Endometrial microvascular endothelial cells (primary cell): Measurements from ENCODE around the gene CTIF. TPM values are rescaled to one million over a fixed set of nuclear protein-coding genes. Genes with fewer than 3 reads are reported as not detected.
"Not testable (repeated sequence)": the region's sequence is repeated elsewhere in the genome, so short reads cannot be mapped to it uniquely, and the experiment has no call there.

ENCODE experiments used
- in situ Hi-C: cut with HindIII; loops from 2 replicates; pipeline ENCODE4 v1.10.0; 2017; ENCODE audit warnings: low sequenced_read_pairs, low pct_unique_long_range_greater_than_20kb; ENCODE audit errors: inconsistent ontology term
- total RNA-seq: library from RNA; depleted of rRNA; stranded (reverse); fragments of >200 nt; gene quantifications from one replicate; pipeline ENCODE4 v1.2.3, GENCODE V29; 2015; ENCODE audit errors: inconsistent ontology term

The CTIF gene
- total RNA-seq, 1 donor from 2014 or later = 13.2 TPM

- in situ Hi-C loops = no loop called here
Measured at GRCh38 chr18:48706731-48707130, 167.9 kb downstream of the CTIF start.

GRCh38 chr18:48707636-48708296 is 168.9 kb downstream of the CTIF start:
- in situ Hi-C loops = no loop called here

GRCh38 chr18:48708807-48709206 is 170.0 kb downstream of the CTIF start:
- in situ Hi-C loops = no loop called here

GRCh38 chr18:48709371-48710062 is 170.7 kb downstream of the CTIF start:
- in situ Hi-C loops = no loop called here

- in situ Hi-C loops = no loop called here
Measured at GRCh38 chr18:48711651-48712486, 173.0 kb downstream of the CTIF start.

GRCh38 chr18:48713309-48713708 is 174.5 kb downstream of the CTIF start:
- in situ Hi-C loops = no loop called here

- in situ Hi-C loops = no loop called here
Measured at GRCh38 chr18:48714873-48715272, 176.0 kb downstream of the CTIF start.

GRCh38 chr18:48715711-48716361 is 177.0 kb downstream of the CTIF start:
- in situ Hi-C loops = no loop called here

- in situ Hi-C loops = not testable (repeated sequence)
Measured at GRCh38 chr18:48717227-48717626, 178.4 kb downstream of the CTIF start.

- in situ Hi-C loops = no loop called here
Measured at GRCh38 chr18:48718251-48718959, 179.6 kb downstream of the CTIF start.

- in situ Hi-C loops = no loop called here
Measured at GRCh38 chr18:48719388-48719787, 180.6 kb downstream of the CTIF start.

- in situ Hi-C loops = no loop called here
Measured at GRCh38 chr18:48719974-48720654, 181.3 kb downstream of the CTIF start.

- in situ Hi-C loops = no loop called here
Measured at GRCh38 chr18:48720655-48721025, 181.8 kb downstream of the CTIF start.

- in situ Hi-C loops = no loop called here
Measured at GRCh38 chr18:48721312-48721711, 182.5 kb downstream of the CTIF start.

- in situ Hi-C loops = no loop called here
Measured at GRCh38 chr18:48723016-48723415, 184.2 kb downstream of the CTIF start.

GRCh38 chr18:48723837-48724236 is 185.0 kb downstream of the CTIF start:
- in situ Hi-C loops = no loop called here

GRCh38 chr18:48724442-48724841 is 185.6 kb downstream of the CTIF start:
- in situ Hi-C loops = no loop called here

- in situ Hi-C loops = no loop called here
Measured at GRCh38 chr18:48724939-48725338, 186.1 kb downstream of the CTIF start.
